Memory B cell (primary cell): ENCODE measurements around the gene CORO1C.

ENCODE experiments used
- ATAC-seq: fragments of 150-1000 bp; cut with Tn5 transposase; 2 replicates; pipeline ENCODE4 v1.10.0; 2021; ENCODE audit warnings: low read depth, mild to moderate bottlenecking, moderate library complexity
- DNase-seq, 2 donors: peaks; one replicate each; pipeline ENCODE4 v3.0.0; 2022; ENCODE audit warnings: low spot score in 2 of 2
- H3K27ac Mint-ChIP-seq: one replicate; pipeline ENCODE4 v1.8.0; 2022; ENCODE audit warnings: mild to moderate bottlenecking, moderate library complexity, mixed read lengths
- H3K27me3 Mint-ChIP-seq: one replicate; pipeline ENCODE4 v1.8.0; 2022; ENCODE audit warnings: mixed read lengths
- H3K36me3 Mint-ChIP-seq: one replicate; pipeline ENCODE4 v1.8.0; 2022; ENCODE audit warnings: mild to moderate bottlenecking, mixed read lengths
- H3K4me1 Mint-ChIP-seq: one replicate; pipeline ENCODE4 v1.8.0; 2022; ENCODE audit warnings: mixed read lengths
- H3K4me3 Mint-ChIP-seq: one replicate; pipeline ENCODE4 v1.8.0; 2022; ENCODE audit warnings: mild to moderate bottlenecking, moderate library complexity, mixed read lengths
- H3K9me3 Mint-ChIP-seq: one replicate; pipeline ENCODE4 v1.8.0; 2022; ENCODE audit warnings: mixed read lengths

The CORO1C gene

DNA sequence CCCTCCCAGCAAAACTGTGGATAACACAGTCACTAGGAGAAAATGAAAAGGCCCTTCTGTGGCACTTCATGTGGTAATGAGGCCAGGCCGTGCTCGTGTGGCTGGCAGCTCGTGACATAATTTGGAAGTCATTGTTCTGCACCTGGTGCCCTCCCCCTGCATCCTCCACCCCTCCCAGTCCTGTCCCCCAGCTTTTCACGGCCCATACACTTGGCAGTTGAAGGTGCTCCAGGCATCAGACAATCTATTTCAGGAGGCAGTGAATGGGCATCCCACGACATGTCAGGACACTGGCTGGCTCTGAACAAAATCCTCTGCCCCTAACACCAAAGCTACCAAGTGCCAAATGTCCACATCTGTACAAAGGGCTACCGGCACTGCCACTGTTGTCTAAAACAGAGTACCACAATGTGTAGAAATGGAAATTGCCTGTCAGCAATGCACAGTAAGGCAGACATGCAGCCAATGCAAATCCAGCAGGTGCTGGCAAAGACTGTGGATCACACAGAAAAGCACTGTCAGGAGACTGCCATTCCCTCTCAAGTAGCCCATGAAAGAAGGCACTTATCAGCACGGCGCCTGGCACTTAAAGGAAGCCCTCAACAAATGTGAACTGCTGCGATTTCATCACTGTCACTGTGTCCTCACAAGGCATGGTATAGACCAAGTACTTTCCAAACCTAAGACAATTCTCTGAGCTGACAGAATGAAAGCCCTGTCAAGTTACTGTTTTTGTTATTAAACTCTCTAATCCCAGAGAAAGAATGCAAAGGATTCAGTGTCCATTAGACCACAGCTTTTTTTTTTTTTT lies 39.1 kb downstream of the CORO1C start:
- H3K27me3 Mint-ChIP-seq = no peaks in the 10 kb centered on the region
- H3K27ac Mint-ChIP-seq = peak overlapping the region; percentile 81
- peaks cover 42% of the 10 kb centered on the region for H3K4me1 Mint-ChIP-seq
- no peak for DNase-seq
- peaks cover 17% of the 10 kb centered on the region for H3K36me3 Mint-ChIP-seq
- peak overlapping the region; percentile 76 for H3K4me3 Mint-ChIP-seq
- ATAC-seq = peak; percentile 67
- peaks cover 1% of the 10 kb centered on the region for H3K9me3 Mint-ChIP-seq

- peak; percentile 81 for ATAC-seq
- Mint-ChIP-seq H3K4me1 (peaks cover 37% of the 10 kb centered on the region), H3K4me3 (peak overlapping the region; percentile 76), H3K9me3 (peaks cover 1% of the 10 kb centered on the region), H3K27me3 (no peaks in the 10 kb centered on the region), H3K36me3 (peaks cover 13% of the 10 kb centered on the region), H3K27ac (peak overlapping the region; percentile 81)
- peak in 1 of 2 donors; percentile 25 for DNase-seq
Observed at GRCh38 chr12:108691175-108691997, 39.9 kb downstream of the CORO1C start.

DNA sequence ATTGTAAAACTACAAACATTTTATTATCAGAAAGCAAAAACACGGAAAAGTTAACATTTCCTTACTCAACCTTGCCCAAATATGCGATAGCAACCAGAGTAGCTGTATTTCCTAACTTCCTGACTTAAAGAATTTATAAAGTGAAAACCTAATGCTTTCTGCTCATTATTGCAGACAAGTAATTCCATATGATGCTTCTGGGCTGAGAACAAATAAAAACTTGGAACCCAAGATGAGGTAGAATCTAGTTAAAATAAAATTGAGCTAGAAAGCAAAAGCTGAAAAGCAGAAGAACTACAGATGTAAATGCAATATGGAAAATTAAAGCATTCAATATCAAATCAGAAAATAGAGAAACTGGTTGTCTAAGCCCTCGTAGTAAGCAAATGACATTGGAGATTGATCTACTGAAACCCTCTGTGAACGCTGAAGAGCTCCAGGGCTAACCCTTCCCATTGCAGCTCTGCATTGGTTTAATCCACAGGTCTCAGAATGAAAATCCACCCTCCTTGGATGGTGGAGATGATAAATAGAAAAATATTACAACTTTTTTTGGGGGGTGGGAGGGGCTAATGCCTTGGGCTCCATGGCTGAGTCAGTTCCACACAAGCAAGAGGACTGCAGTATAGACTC lies 40.7 kb downstream of the CORO1C start:
- no peak for ATAC-seq
- Mint-ChIP-seq H3K9me3 (peaks cover 1% of the 10 kb centered on the region), H3K36me3 (peaks cover 9% of the 10 kb centered on the region), H3K4me3 (peak overlapping the region; percentile 76), H3K4me1 (peaks cover 37% of the 10 kb centered on the region), H3K27me3 (no peaks in the 10 kb centered on the region), H3K27ac (peak overlapping the region; percentile 81)
- DNase-seq = no peak

DNA sequence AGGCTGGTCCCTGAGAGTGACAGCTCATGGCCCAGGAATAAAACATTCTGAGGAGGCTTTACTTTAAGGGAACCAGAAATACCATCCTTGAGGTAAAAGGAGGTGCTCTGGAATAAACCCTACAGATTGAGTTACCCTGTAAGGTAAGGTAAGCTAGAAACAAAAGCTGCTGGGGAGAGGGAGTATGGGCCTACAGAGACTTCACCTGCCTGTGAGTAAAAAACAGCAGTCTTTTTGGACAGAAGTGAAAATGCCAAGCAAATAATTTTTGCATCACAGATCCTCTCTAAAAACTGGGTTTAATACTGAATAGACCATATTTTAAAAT lies 41.2 kb downstream of the CORO1C start:
- Mint-ChIP-seq H3K27ac (peak overlapping the region; percentile 58), H3K4me1 (peaks cover 37% of the 10 kb centered on the region), H3K27me3 (no peaks in the 10 kb centered on the region), H3K9me3 (peaks cover under 1% of the 10 kb centered on the region), H3K36me3 (peaks cover 8% of the 10 kb centered on the region), H3K4me3 (peak overlapping the region; percentile 51)
- DNase-seq (no peak), ATAC-seq (no peak)

GRCh38 chr12:108689314-108690190 lies 41.8 kb downstream of the CORO1C start:
- Mint-ChIP-seq H3K9me3 (no peaks in the 10 kb centered on the region), H3K36me3 (peaks cover 7% of the 10 kb centered on the region), H3K27me3 (no peaks in the 10 kb centered on the region), H3K4me1 (peaks cover 36% of the 10 kb centered on the region), H3K4me3 (peak overlapping the region; percentile 51), H3K27ac (peak overlapping the region; percentile 58)
- DNase-seq (no peak), ATAC-seq (peak; percentile 15)

DNA sequence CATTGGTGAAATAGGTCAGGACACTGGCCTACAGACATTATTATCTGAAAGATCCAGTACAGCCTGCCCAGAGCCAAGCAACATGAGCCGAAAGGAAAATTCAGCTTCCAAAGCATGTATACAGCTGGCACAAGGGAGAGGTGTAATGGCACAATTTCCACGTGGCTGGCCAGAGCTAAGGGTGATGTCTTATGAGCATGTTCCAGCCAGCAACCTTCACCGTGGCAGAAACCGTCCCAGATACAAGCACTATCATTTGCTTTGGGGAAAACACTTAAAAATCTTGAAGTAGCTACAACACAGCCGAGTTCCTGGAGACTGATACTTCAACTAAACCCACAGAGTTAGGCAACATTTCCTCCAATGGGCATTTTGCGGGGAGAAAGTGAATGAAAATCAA lies 44.5 kb downstream of the CORO1C start:
- no peak overlapping the region for H3K27ac Mint-ChIP-seq
- H3K27me3 Mint-ChIP-seq = no peaks in the 10 kb centered on the region
- H3K36me3 Mint-ChIP-seq = peaks cover 6% of the 10 kb centered on the region
- H3K9me3 Mint-ChIP-seq = no peaks in the 10 kb centered on the region
- H3K4me3 Mint-ChIP-seq = no peak overlapping the region
- H3K4me1 Mint-ChIP-seq = peaks cover 34% of the 10 kb centered on the region
- ATAC-seq = no peak
- no peak for DNase-seq

- Mint-ChIP-seq H3K27me3 (no peaks in the 10 kb centered on the region), H3K4me1 (peaks cover 34% of the 10 kb centered on the region), H3K4me3 (no peak overlapping the region), H3K36me3 (peaks cover 6% of the 10 kb centered on the region), H3K9me3 (no peaks in the 10 kb centered on the region), H3K27ac (no peak overlapping the region)
- ATAC-seq = no peak
- no peak for DNase-seq
Observed at GRCh38 chr12:108685469-108686260, 45.7 kb downstream of the CORO1C start.

- Mint-ChIP-seq H3K9me3 (no peaks in the 10 kb centered on the region), H3K4me1 (peaks cover 22% of the 10 kb centered on the region), H3K36me3 (peaks cover 3% of the 10 kb centered on the region), H3K27me3 (no peaks in the 10 kb centered on the region), H3K27ac (no peak overlapping the region), H3K4me3 (no peak overlapping the region)
- DNase-seq (no peak), ATAC-seq (no peak)
Observed at GRCh38 chr12:108683906-108684556, 47.3 kb downstream of the CORO1C start.

GRCh38 chr12:108681317-108681716 lies 50.0 kb downstream of the CORO1C start:
- ATAC-seq (no peak), DNase-seq (no peak)
- Mint-ChIP-seq H3K27ac (no peak overlapping the region), H3K36me3 (peaks cover 9% of the 10 kb centered on the region), H3K27me3 (no peaks in the 10 kb centered on the region), H3K4me1 (peaks cover 26% of the 10 kb centered on the region), H3K4me3 (no peak overlapping the region), H3K9me3 (no peaks in the 10 kb centered on the region)

DNA sequence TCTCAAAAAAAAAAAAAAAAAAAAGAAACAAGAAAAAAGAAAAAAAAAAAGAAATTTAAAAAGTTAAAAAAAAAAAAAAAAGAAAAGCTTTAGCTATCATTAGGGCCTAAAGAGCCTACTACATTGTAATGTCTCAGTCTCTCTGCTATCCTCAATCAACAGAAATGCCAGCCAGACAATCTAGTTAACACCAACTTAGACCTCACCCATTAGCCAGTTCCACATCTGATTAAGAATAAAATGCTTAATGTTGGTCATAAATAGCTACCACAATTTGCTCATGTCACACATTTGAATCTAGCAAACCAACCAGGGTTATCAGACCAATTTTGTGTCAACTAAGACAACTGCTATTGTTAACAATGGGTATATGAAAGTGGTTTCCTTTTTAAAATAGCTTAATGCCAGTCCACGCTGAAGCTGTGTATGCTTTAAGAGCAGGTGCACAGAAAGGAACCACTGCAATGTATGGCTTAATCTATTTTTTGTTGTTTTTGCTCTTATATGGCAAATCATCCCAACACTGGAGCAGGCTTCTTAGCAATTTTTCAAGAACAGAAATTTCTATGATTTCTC lies 52.1 kb downstream of the CORO1C start:
- ATAC-seq (no peak), DNase-seq (no peak)
- Mint-ChIP-seq H3K27me3 (no peaks in the 10 kb centered on the region), H3K27ac (no peak overlapping the region), H3K36me3 (peaks cover 22% of the 10 kb centered on the region), H3K4me3 (no peak overlapping the region), H3K4me1 (peaks cover 18% of the 10 kb centered on the region), H3K9me3 (no peaks in the 10 kb centered on the region)

DNA sequence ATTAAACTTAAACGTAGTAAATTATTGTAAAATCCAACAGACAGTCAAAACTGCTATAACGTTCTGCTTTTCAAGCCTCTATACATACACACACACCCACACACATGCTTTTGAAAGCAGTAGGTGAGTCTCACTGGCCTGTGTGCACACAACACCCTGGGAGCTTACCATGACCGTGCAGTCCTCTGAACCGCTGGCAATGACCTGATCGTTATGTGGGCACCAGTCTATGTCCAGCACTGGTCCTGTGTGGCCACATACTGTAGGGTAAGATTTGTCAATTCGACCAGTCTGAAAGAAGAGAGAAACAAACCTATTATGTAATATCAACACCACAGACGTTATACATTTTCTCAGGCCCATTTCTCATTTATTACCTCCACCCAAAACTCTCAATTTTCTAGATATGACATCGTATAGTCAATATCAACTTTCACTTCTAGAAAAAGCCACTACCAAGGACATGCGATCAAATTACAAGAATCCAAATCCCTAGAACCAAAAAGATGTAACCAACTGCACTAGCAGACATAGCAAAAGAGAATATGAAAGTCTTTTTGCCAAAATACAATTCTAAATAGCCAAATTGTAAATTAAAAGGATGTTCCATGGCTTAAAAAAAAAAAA lies 53.1 kb downstream of the CORO1C start:
- H3K4me1 Mint-ChIP-seq = peaks cover 12% of the 10 kb centered on the region
- peaks cover 24% of the 10 kb centered on the region for H3K36me3 Mint-ChIP-seq
- no peak for DNase-seq
- H3K4me3 Mint-ChIP-seq = no peak overlapping the region
- H3K27me3 Mint-ChIP-seq = no peaks in the 10 kb centered on the region
- ATAC-seq = no peak
- no peak overlapping the region for H3K27ac Mint-ChIP-seq
- H3K9me3 Mint-ChIP-seq = no peaks in the 10 kb centered on the region

DNA sequence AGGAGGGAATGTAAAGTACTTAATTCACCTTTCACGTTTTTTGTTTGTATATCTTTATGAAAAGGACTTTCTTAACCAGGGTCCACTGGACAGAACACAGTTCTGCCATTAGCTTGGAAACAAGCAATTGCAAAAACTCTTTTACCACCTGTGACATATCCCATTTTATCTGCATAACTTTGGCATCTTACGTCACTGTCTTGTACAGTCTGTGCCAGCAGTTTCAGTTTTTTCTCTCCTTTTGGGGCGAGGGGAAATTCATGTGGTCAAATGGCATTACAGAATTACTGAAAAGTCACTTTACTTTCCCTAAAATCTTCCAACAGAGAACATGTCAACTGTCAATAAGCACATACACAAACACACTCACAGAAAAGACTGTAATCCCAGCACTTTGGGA lies 53.9 kb downstream of the CORO1C start:
- H3K9me3 Mint-ChIP-seq = no peaks in the 10 kb centered on the region
- DNase-seq = no peak
- H3K4me1 Mint-ChIP-seq = peaks cover 12% of the 10 kb centered on the region
- H3K27ac Mint-ChIP-seq = no peak overlapping the region
- no peak for ATAC-seq
- H3K4me3 Mint-ChIP-seq = no peak overlapping the region
- no peaks in the 10 kb centered on the region for H3K27me3 Mint-ChIP-seq
- peaks cover 26% of the 10 kb centered on the region for H3K36me3 Mint-ChIP-seq
